GM19455 (cell line): ENCODE results near the gene MYLK.
"Not testable (repeated sequence)": the region's sequence is repeated elsewhere in the genome, so short reads cannot be mapped to it uniquely, and the experiment has no call there.

ENCODE experiments used
- ATAC-seq: cut with Tn5 transposase; IDR thresholded peaks from one replicate; pipeline ENCODE4 v1.9.1; 2021; ENCODE audit not compliant: unreplicated experiment

Gene MYLK

DNA sequence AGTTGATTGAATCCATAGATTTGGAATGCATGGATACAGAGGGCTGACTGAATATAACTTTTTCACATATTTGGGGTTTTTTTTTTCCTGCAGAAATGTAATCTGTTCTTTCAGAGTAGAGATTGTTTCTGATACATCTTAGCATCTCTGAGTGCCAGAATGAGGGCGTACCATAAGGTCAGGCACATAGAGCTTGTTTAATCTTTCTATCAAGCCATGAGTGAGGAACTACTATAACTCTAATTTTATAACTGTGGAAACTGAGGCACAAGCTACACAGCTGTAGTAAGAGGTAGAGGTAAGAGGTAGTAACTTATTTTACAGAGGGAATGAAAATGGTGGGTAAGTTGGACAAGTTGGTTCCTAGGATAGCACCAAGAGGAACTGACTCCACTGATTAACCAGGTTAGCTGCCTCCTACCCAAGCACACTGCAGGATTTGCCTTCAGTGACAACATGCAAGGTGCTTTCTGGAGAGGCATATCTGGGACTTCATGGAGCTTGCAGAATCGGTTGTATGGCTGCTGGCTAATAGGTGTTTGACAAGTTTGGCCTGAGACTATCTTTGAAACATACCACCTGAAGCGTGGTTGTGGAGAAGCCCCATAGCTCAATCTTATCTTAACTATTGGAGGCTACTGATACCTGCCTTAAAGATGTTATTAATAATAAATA, 275.7 kb downstream of the MYLK start:
- no peak for ATAC-seq

DNA sequence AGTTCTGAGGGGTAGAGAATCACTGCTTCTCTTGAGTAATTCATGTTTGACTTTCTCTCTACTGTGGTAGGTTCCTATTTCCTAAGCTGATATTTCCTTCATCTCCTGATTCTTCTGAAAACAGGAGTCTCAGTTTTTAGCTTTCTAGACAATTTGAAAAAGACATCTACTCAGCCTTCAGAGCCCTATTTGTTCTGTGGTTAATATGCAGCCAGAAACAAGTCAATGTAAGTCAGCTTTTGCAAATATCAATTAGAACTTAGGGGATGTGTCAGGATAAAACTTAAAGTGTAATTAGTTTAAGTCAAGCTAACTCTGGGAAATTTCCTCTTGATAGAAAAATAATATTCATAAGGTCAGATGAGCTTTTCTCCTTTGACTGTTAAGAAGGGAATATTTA, 277.6 kb downstream of the MYLK start:
- no peak for ATAC-seq

DNA sequence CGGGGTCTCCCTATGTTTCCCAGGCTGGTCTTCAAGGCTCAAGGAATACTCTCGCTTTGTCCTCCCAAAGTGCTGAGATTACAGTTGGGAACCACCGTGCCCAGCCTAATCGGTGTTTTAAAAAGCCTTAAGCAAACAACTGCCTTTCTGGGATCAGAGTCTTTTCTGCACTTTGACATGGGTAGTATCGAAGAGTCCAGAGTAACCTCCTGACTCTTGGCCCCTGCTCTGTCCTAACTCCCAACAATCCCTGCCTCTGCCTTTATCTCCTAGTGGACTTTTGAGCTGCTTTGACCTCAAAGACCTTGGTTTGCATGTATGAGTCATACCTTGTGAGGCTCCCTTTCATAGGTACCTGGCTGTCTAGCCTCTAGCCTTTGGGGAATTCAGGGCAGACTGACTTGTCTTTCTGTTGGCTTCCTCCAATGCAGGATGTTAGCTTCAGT, 278.3 kb downstream of the MYLK start:
- ATAC-seq, result no peak

GRCh38 chr3:123603153-123603552, 281.0 kb downstream of the MYLK start:
- not testable (repeated sequence) for ATAC-seq

- no peak for ATAC-seq
These were observed 281.8 kb downstream of the MYLK start for GRCh38 chr3:123602325-123602724.

GRCh38 chr3:123600863-123601262, 283.3 kb downstream of the MYLK start:
- ATAC-seq, result not testable (repeated sequence)

GRCh38 chr3:123597561-123597960, 286.6 kb downstream of the MYLK start:
- ATAC-seq, result no peak

- ATAC-seq, result no peak
These were observed 288.5 kb downstream of the MYLK start for GRCh38 chr3:123595396-123596180.

DNA sequence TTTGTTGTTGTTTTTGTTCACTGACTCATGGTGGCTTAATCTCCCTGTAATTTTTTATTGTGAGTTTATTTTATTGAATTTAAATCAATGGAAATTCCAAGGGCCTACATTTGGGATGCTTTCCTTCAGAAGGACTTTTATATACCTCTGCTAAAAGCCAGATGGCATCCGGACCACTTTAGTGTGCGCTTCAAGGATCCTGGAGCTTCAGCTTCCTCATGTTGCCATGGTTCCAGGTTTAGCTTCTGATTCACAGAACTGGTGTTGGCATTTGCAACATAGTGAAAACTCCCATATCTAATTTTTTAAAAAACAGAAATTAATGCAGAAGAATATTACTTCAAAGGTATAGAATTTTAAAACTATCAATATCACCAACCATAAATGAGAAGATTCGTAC, 290.8 kb downstream of the MYLK start:
- no peak for ATAC-seq

- ATAC-seq, result no peak
These were observed 293.3 kb downstream of the MYLK start for GRCh38 chr3:123590685-123591450.

DNA sequence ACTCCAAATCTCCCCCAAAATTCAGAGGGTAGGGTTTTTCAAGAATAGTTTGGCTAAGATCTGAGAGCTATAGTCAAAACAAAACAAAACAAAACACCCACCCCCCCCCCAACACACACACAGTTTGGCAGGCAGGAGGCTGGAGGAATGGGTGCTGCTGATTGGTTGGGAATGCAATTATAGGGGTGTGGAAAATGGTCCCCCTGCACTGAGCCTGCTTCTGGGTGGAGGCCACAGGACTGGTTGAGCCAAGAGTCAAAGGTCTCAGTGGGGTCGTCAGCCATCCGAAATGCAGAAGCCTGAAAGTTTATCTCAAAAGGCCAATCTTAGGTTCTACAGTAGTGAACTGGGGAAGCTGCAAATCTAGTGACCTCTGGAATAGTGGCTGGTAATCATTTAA, 296.7 kb downstream of the MYLK start:
- ATAC-seq, result no peak

- no peak for ATAC-seq
These were observed 297.2 kb downstream of the MYLK start for GRCh38 chr3:123586968-123587367.

DNA sequence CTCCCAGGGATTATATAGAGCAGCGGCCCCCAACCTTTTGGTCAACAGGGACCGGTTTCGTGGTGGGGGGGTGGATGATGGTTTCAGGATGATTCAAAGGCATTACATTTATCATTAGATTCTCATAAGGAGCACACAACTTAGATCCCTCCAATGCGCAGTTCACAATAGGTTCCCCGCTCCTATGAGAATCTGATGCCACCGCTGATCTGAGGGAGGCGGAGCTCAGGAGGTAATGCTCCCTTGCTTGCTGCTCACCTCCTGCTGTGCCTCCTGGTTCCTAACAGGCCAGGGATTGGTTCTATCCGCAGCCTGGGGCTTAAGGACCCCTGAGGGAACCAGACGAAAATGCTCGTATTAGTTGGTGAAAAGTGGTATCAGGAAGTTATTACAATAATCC, 298.0 kb downstream of the MYLK start:
- ATAC-seq, result no peak

DNA sequence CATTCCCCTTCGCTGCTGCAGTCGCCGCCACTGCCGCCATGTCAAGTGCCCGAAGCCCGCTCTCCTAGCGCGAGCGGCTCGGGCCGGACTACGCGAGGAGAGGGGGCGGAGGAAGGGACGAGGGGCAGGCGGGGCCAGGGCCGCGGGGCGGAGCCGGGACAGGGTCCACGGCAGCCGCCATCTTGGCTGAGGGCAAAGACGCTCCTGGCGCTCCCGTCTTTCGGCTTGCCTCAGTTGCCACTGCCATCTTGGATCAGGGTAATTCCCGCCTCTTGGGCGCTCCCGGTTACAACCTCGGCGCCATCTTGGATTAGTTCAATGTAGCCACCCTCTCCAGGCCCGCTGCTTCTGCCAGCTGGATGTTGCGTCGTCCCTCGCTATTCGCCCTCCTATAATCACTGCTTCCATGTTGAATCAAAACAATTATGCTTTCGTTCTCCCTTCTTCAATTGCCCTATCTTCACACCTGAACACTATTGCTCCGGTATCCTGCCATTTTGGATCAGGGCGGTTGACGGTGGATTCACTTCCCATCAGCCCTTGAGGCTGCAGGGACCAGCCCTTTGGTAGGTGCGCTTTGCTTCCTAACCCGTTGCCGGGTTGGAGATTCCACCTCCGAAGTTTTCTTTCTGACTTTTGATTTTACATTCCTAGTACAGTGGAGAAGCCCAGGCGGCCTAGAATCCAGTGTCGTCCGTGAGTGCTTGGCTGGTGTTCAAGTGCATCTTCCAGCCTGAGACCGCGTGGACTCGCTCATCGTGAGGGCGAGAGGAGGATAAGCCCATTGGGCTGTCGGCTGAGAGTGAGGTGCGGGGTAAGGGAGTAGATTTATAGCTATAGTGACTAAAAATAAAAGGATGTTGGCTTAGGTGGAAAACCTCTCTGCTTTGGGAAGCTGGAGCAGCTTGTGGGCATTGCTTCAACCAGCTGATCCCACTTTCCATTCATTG, 298.9 kb downstream of the MYLK start, which contains the start of gene HACD2:
Gene HACD2 (minus strand): TSS at position 66 of the 950 bp plus-strand sequence. CDS start 26 bp downstream, at position 40.
- peak; percentile 93 for ATAC-seq

DNA sequence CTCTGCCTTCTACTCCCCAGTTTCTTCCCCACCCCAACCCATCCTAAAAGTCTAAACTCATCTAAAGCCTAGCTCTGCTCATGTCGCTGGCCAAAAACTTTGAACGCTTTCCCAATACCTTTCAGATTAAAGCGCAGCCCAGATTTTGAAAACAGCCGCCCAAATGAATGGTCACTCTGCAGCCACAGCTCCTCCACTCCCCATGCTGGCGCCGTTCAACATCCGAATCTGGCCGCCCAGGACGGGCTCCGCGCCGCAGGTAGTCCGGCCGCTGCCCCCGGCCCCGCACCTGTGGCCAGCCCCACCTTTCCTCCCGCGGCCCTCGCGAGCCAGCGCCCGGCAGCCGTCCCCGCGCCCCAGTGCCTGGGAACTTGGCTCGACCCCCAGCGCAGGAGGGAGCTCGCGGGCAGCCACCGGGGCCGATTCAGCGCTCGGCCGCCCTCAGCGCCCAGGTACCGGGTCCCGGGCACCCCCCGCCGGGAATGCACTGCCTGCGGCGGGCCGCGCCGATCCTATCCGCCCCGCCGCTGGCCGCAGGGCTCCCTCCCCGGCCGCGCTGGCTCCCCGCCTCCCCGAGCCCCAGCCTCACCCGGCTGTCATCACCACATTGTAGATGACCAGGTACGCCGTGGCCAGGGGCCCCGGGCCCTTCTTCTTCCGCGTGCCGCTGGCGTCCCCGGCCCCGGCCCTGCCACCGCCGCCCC, 299.7 kb downstream of the MYLK start:
- ATAC-seq, result peak; percentile 45

DNA sequence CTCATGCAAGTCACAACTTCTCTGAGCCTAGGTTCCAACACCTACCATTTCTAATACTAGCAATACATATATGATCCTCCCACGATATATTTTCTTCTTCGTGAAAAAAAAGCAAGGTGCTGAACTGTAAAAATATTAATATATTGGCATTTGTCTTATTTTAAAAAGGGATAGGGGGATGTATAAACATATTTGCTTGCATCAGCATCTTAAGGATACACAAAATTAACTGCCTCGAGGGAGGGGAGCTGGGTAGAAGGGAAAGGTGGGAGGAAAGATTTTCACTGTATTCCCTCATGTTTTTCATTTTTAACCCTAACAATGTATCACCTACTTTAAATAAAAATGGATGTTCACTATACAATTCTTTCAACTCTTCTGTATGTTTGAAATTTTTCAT, 300.6 kb downstream of the MYLK start:
- no peak for ATAC-seq

DNA sequence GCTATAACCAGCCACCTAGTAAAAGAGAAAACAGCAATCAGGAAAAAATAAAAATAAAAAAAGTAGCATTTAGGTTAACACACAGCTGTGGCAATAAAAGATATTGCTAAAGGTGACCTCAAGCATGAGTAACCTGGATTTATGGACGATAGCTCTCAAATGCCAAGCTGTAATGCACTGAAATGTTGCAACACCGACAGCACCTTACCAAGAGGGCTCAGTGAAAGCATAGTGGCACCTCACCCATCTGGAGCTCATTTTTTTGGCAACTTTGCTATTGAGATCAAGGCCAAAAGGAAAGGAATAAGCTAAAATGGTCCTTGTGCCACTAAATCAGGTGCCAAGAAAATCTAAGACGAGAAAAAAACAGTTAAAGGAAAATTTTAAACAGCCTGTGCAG, 301.8 kb downstream of the MYLK start:
- no peak for ATAC-seq

- no peak for ATAC-seq
These were observed 308.0 kb downstream of the MYLK start for GRCh38 chr3:123576122-123576521.

GRCh38 chr3:123571973-123572365, 312.2 kb downstream of the MYLK start:
- ATAC-seq, result no peak
